HCT116 (cell line): ENCODE data around the gene ARHGAP5.

Experiments used
- CEBPB ChIP-seq: IDR thresholded peaks from 2 replicates; pipeline ENCODE4 v1.6.1; 2012; ENCODE audit warnings: low read depth
- ELF1 ChIP-seq: IDR thresholded peaks from 2 replicates; pipeline ENCODE4 v1.6.1; 2012; ENCODE audit warnings: low read depth, borderline replicate concordance
- POLR2A ChIP-seq: IDR thresholded peaks from 2 replicates; pipeline ENCODE4 v1.7.0; 2011; ENCODE audit warnings: borderline replicate concordance; ENCODE audit not compliant: insufficient read depth, insufficient read length; ENCODE audit errors: extremely low read depth
- SIN3A ChIP-seq: IDR thresholded peaks from 2 replicates; pipeline ENCODE4 v1.6.1; 2012; ENCODE audit warnings: low read depth
- ZNF274 ChIP-seq: fragments of 200-500 bp; sonication (Bioruptor generic); IDR thresholded peaks from 2 replicates; pipeline ENCODE4 v1.6.1; 2014; ENCODE audit warnings: mild to moderate bottlenecking, low read depth, low read length, inconsistent platforms
- TF ChIP-seq, protein P1 (sequence below): IDR thresholded peaks from 2 replicates; pipeline ENCODE4 v1.6.1; 2012
- TF ChIP-seq, protein P2 (sequence below), 3 experiments: fragments of 200-600 bp in 1 of 3; sonication (generic) in 1 of 3; IDR thresholded peaks in 2 of 3; conservative IDR thresholded peaks in 1 of 3; 2 replicates each; pipeline ENCODE4 v1.5.1; 2012 to 2017; ENCODE audit warnings: low read depth in 2 of 3, low read length in 2 of 3, antibody characterized with exemption in 1 of 3, borderline replicate concordance in 1 of 3, control low read depth in 1 of 3, mild to moderate bottlenecking in 1 of 3, mixed read lengths in 1 of 3, mixed run types in 1 of 3, moderate library complexity in 1 of 3; ENCODE audit not compliant: insufficient read depth in 1 of 3
- TF ChIP-seq, protein P3 (sequence below): IDR thresholded peaks from 2 replicates; pipeline ENCODE4 v1.6.1; 2011; ENCODE audit warnings: mild to moderate bottlenecking, low read length, moderate library complexity; ENCODE audit not compliant: insufficient replicate concordance; ENCODE audit errors: extremely low read depth

GRCh38 chr14:32136027-32136825 is 59.1 kb downstream of the ARHGAP5 start:
- TF ChIP-seq, protein P1, sequence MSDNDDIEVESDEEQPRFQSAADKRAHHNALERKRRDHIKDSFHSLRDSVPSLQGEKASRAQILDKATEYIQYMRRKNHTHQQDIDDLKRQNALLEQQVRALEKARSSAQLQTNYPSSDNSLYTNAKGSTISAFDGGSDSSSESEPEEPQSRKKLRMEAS: no peak
- TF ChIP-seq ELF1 (no peak), POLR2A (no peak), SIN3A (no peak), ZNF274 (no peak), CEBPB (no peak)
- TF ChIP-seq, protein P2, sequence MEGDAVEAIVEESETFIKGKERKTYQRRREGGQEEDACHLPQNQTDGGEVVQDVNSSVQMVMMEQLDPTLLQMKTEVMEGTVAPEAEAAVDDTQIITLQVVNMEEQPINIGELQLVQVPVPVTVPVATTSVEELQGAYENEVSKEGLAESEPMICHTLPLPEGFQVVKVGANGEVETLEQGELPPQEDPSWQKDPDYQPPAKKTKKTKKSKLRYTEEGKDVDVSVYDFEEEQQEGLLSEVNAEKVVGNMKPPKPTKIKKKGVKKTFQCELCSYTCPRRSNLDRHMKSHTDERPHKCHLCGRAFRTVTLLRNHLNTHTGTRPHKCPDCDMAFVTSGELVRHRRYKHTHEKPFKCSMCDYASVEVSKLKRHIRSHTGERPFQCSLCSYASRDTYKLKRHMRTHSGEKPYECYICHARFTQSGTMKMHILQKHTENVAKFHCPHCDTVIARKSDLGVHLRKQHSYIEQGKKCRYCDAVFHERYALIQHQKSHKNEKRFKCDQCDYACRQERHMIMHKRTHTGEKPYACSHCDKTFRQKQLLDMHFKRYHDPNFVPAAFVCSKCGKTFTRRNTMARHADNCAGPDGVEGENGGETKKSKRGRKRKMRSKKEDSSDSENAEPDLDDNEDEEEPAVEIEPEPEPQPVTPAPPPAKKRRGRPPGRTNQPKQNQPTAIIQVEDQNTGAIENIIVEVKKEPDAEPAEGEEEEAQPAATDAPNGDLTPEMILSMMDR (IDR thresholded peaks at IDR 0.05 in 2 of 3, conservative IDR thresholded peaks at IDR 0.05 in 1 of 3; ENCODE audit: borderline replicate concordance in 1 of 3, insufficient read depth in 1 of 3, low read depth in 2 of 3, low read length in 2 of 3): no peak
- TF ChIP-seq, protein P3, sequence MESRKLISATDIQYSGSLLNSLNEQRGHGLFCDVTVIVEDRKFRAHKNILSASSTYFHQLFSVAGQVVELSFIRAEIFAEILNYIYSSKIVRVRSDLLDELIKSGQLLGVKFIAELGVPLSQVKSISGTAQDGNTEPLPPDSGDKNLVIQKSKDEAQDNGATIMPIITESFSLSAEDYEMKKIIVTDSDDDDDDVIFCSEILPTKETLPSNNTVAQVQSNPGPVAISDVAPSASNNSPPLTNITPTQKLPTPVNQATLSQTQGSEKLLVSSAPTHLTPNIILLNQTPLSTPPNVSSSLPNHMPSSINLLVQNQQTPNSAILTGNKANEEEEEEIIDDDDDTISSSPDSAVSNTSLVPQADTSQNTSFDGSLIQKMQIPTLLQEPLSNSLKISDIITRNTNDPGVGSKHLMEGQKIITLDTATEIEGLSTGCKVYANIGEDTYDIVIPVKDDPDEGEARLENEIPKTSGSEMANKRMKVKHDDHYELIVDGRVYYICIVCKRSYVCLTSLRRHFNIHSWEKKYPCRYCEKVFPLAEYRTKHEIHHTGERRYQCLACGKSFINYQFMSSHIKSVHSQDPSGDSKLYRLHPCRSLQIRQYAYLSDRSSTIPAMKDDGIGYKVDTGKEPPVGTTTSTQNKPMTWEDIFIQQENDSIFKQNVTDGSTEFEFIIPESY: no peak
